HEK293 (cell line): Measurements from ENCODE around the gene WASL.

ENCODE experiments used
- CTCF ChIA-PET: fragments of 350-600 bp; formaldehyde crosslinking; extraction: SDS; loops from one replicate; lab custom pipeline; 2021; ENCODE audit warnings: antibody characterized with exemption; lab: Yijun Ruan, JAX
- POLR2A ChIA-PET: fragments of 300-600 bp; formaldehyde crosslinking; extraction: SDS; loops from one replicate; lab custom pipeline; 2020; ENCODE audit warnings: antibody characterized with exemption, inconsistent platforms; lab: Yijun Ruan, JAX
- H3K27ac ChIP-seq: fragments of 200-500 bp; sonication (Bioruptor generic); 2 replicates; pipeline ENCODE4 v1.5.1; 2014; ENCODE audit warnings: low read depth, low read length, control low read depth, inconsistent platforms; ENCODE audit errors: extremely low read depth
- H3K36me3 ChIP-seq, 2 experiments: fragments of 200-500 bp in 1 of 2; sonication (Bioruptor generic) in 1 of 2; 1 replicate in 1 of 2; 2 replicates in 1 of 2; pipeline ENCODE4 v1.5.1; 2014 to 2017; ENCODE audit warnings: inconsistent platforms in 2 of 2, low read length in 2 of 2; ENCODE audit not compliant: control insufficient read depth in 2 of 2, insufficient read depth in 1 of 2
- H3K4me1 ChIP-seq: fragments of 200-500 bp; sonication (Bioruptor generic); 2 replicates; pipeline ENCODE4 v1.5.1; 2014; ENCODE audit warnings: mild to moderate bottlenecking, low read length, inconsistent platforms; ENCODE audit not compliant: control insufficient read depth, insufficient read depth
- H3K4me3 ChIP-seq: 2 replicates; pipeline ENCODE4 v1.5.1; 2011; ENCODE audit warnings: low read depth, mild to moderate bottlenecking, control low read depth, low read length, moderate library complexity
- H3K9me3 ChIP-seq: fragments of 200-500 bp; sonication (Bioruptor generic); 2 replicates; pipeline ENCODE4 v1.5.1; 2014; ENCODE audit warnings: low read depth, low read length, inconsistent platforms; ENCODE audit not compliant: control insufficient read depth, insufficient read depth
- GLIS2 ChIP-seq: fragments of 450-650 bp; formaldehyde crosslinking; IDR thresholded peaks from 2 replicates; pipeline ENCODE4 v1.5.1; 2016; ENCODE audit warnings: missing biosample characterization, missing genetic modification characterization
- HOXC10 ChIP-seq: sonication (generic); formaldehyde crosslinking; IDR thresholded peaks from 2 replicates; pipeline ENCODE4 v1.8.1; 2023; ENCODE audit warnings: mild to moderate bottlenecking, missing genetic modification reagents
- HOXD13 ChIP-seq: sonication (generic); formaldehyde crosslinking; IDR thresholded peaks from 2 replicates; pipeline ENCODE4 v1.8.0; 2022; ENCODE audit warnings: missing genetic modification reagents, borderline replicate concordance
- KLF16 ChIP-seq: fragments of 450-650 bp; formaldehyde crosslinking; IDR thresholded peaks from 2 replicates; pipeline ENCODE4 v1.5.1; 2017; ENCODE audit warnings: missing biosample characterization, missing genetic modification characterization
- PRDM1 ChIP-seq: fragments of 450-650 bp; formaldehyde crosslinking; IDR thresholded peaks from 2 replicates; pipeline ENCODE4; 2016; ENCODE audit warnings: missing biosample characterization, missing genetic modification characterization
- SP2 ChIP-seq: fragments of 450-650 bp; formaldehyde crosslinking; IDR thresholded peaks from 2 replicates; pipeline ENCODE4 v1.5.1; 2016; ENCODE audit warnings: missing biosample characterization, missing genetic modification characterization
- SP3 ChIP-seq: fragments of 450-650 bp; formaldehyde crosslinking; IDR thresholded peaks from 2 replicates; pipeline ENCODE4 v1.5.1; 2016; ENCODE audit warnings: missing biosample characterization, missing genetic modification characterization
- YY2 ChIP-seq: fragments of 450-650 bp; formaldehyde crosslinking; IDR thresholded peaks from 2 replicates; pipeline ENCODE4 v1.5.1; 2016; ENCODE audit warnings: missing biosample characterization, missing genetic modification characterization
- ZBTB8A ChIP-seq: fragments of 450-650 bp; formaldehyde crosslinking; IDR thresholded peaks from 2 replicates; pipeline ENCODE4 v1.5.1; 2016; ENCODE audit warnings: missing biosample characterization, missing genetic modification characterization
- ZEB2 ChIP-seq: fragments of 450-650 bp; formaldehyde crosslinking; IDR thresholded peaks from 2 replicates; pipeline ENCODE4 v1.5.1; 2016; ENCODE audit warnings: missing biosample characterization, missing genetic modification characterization
- ZFHX2 ChIP-seq: fragments of 450-650 bp; formaldehyde crosslinking; conservative IDR thresholded peaks from 2 replicates; pipeline ENCODE4 v1.5.1; 2016; ENCODE audit warnings: missing biosample characterization, missing genetic modification characterization
- ZFP3 ChIP-seq: fragments of 450-650 bp; formaldehyde crosslinking; IDR thresholded peaks from 2 replicates; pipeline ENCODE4 v1.5.1; 2016; ENCODE audit warnings: low read depth, missing biosample characterization, missing genetic modification characterization
- ZFP69B ChIP-seq: fragments of 450-650 bp; formaldehyde crosslinking; IDR thresholded peaks from 2 replicates; pipeline ENCODE4 v1.5.1; 2016; ENCODE audit warnings: missing biosample characterization, missing genetic modification characterization
- ZIC2 ChIP-seq: fragments of 450-650 bp; formaldehyde crosslinking; IDR thresholded peaks from 2 replicates; pipeline ENCODE4 v1.5.1; 2016; ENCODE audit warnings: missing biosample characterization, missing genetic modification characterization
- ZNF157 ChIP-seq: fragments of 450-650 bp; formaldehyde crosslinking; IDR thresholded peaks from 2 replicates; pipeline ENCODE4 v1.5.1; 2016; ENCODE audit warnings: missing biosample characterization, missing genetic modification characterization
- ZNF2 ChIP-seq: fragments of 450-650 bp; formaldehyde crosslinking; IDR thresholded peaks from 2 replicates; pipeline ENCODE4 v1.5.1; 2016; ENCODE audit warnings: missing biosample characterization, missing genetic modification characterization
- ZNF335 ChIP-seq: fragments of 450-650 bp; formaldehyde crosslinking; conservative IDR thresholded peaks from 2 replicates; pipeline ENCODE4 v1.5.1; 2016; ENCODE audit warnings: missing biosample characterization, missing genetic modification characterization
- ZNF354C ChIP-seq: fragments of 450-650 bp; formaldehyde crosslinking; IDR thresholded peaks from 2 replicates; pipeline ENCODE4 v1.5.1; 2016; ENCODE audit warnings: missing biosample characterization, missing genetic modification characterization, low read depth, borderline replicate concordance
- ZNF394 ChIP-seq: fragments of 450-650 bp; formaldehyde crosslinking; IDR thresholded peaks from 2 replicates; pipeline ENCODE4 v1.5.1; 2016; ENCODE audit warnings: missing biosample characterization, missing genetic modification characterization, mild to moderate bottlenecking, moderate library complexity, borderline replicate concordance
- ZNF610 ChIP-seq: fragments of 450-650 bp; formaldehyde crosslinking; IDR thresholded peaks from 2 replicates; pipeline ENCODE4 v1.5.1; 2016; ENCODE audit warnings: missing biosample characterization, missing genetic modification characterization, borderline replicate concordance
- ZNF658 ChIP-seq: fragments of 450-650 bp; formaldehyde crosslinking; IDR thresholded peaks from 2 replicates; pipeline ENCODE4; 2016; ENCODE audit warnings: missing biosample characterization, missing genetic modification characterization
- ZNF777 ChIP-seq: fragments of 450-650 bp; formaldehyde crosslinking; IDR thresholded peaks from 2 replicates; pipeline ENCODE4 v1.5.1; 2017; ENCODE audit warnings: missing biosample characterization, missing genetic modification characterization, borderline replicate concordance
- ZSCAN23 ChIP-seq: fragments of 450-650 bp; formaldehyde crosslinking; IDR thresholded peaks from 2 replicates; pipeline ENCODE4 v1.5.1; 2016; ENCODE audit warnings: missing biosample characterization, missing genetic modification characterization
- TF ChIP-seq, protein P1 (sequence below): IDR thresholded peaks from 2 replicates; pipeline ENCODE4 v1.6.1; 2011; ENCODE audit warnings: mild to moderate bottlenecking, low read depth, low read length, borderline replicate concordance
- TF ChIP-seq, protein P2 (sequence below): fragments of 450-650 bp; IDR thresholded peaks from 2 replicates; pipeline ENCODE4 v1.5.1; 2018; ENCODE audit warnings: missing biosample characterization, missing genetic modification characterization
- TF ChIP-seq, protein P3 (sequence below): fragments of 450-650 bp; formaldehyde crosslinking; IDR thresholded peaks from 2 replicates; pipeline ENCODE4 v1.5.1; 2016; ENCODE audit warnings: missing biosample characterization, missing genetic modification characterization
- TF ChIP-seq, protein P4 (sequence below): fragments of 450-650 bp; formaldehyde crosslinking; IDR thresholded peaks from 2 replicates; pipeline ENCODE4 v1.5.1; 2017; ENCODE audit warnings: missing biosample characterization, missing genetic modification characterization
- TF ChIP-seq, protein P5 (sequence below): fragments of 450-650 bp; formaldehyde crosslinking; IDR thresholded peaks from 2 replicates; pipeline ENCODE4 v1.5.1; 2016; ENCODE audit warnings: missing biosample characterization, missing genetic modification characterization
- TF ChIP-seq, protein P6 (sequence below): fragments of 450-650 bp; formaldehyde crosslinking; IDR thresholded peaks from 2 replicates; pipeline ENCODE4 v1.5.1; 2017; ENCODE audit warnings: missing biosample characterization, missing genetic modification characterization

Gene WASL

DNA sequence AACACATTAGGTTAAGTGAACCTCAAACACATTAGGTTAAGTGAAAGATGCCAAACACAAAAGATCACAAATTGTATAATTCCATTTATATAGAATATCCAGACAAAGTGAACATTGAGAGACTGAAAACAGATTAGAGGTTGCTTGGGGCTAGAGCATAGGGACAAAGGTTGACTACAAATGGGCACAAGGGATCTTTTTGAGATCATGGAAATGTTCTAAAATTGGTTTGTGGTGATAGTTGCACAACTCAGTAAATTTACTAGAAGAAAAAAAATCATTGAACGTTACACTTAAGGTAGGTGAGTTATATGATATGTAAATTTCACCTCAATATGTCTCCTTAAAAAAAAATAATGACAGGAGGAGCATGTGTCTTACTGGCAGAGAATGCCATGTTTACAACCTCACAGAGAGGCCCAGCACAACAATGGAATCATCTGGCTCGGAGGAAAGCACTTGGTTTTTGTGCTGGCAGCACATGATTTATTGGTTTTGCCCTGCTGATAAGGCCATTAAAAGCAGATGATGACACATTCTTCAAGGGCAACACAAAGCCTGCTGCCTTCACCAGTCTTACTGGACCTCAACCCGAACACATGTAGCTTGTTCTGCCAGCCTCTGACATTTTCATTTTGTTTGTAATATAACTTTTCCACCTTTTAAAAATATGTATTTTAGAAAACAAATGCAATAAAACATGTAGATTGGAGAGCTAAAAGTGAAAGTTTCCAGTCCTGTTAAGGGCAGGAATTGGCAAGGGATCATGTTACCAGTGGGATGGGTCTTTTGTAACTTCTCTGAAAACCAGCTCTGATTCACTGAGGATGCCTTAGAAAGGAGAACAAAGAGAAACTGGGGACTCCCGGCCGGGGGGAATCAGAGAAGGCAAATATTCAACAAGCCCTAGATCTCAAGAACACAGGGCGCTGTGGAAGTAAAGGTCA, 105.0 kb downstream of the WASL start:
- Histone ChIP-seq H3K4me1 (peaks cover 9% of the 10 kb centered on the region), H3K9me3 (no peaks in the 10 kb centered on the region), H3K4me3 (peak overlapping the region; percentile 10), H3K27ac (no peak overlapping the region; the same call in 1 of the 2 replicates), H3K36me3 (no peaks in the 10 kb centered on the region)
- POLR2A ChIA-PET, result interaction anchor here (1.5 kb wide), 1 partner anchor 105 kb away, joined by 3 read pairs; the partner anchor contains the start of gene WASL
- CTCF ChIA-PET, result interaction anchor here (0.6 to 1.4 kb wide), 4 partner anchors 8 to 59 kb away, joined by 3 to 6 read pairs (median 4); no protein-coding TSS in a partner anchor
- no peak for TF ChIP-seq ZBTB8A (tag by site-specific recombination)
- peak; percentile 12; the same call in 1 of the 2 replicates for TF ChIP-seq SP3
- no peak for TF ChIP-seq GLIS2
- peak; percentile 30; the same call in 1 of the 2 replicates for TF ChIP-seq SP2 (tag by site-specific recombination)
- TF ChIP-seq, protein P1, sequence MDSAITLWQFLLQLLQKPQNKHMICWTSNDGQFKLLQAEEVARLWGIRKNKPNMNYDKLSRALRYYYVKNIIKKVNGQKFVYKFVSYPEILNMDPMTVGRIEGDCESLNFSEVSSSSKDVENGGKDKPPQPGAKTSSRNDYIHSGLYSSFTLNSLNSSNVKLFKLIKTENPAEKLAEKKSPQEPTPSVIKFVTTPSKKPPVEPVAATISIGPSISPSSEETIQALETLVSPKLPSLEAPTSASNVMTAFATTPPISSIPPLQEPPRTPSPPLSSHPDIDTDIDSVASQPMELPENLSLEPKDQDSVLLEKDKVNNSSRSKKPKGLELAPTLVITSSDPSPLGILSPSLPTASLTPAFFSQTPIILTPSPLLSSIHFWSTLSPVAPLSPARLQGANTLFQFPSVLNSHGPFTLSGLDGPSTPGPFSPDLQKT, result no peak
- TF ChIP-seq ZNF335 (tag by site-specific recombination), result peak; percentile 95
- TF ChIP-seq PRDM1 (tag by site-specific recombination), result peak; percentile 49
- peak; percentile 56; the same call in 1 of the 2 replicates for TF ChIP-seq ZNF2 (tag by site-specific recombination)
- TF ChIP-seq ZNF777, result no peak
- peak; percentile 84 for TF ChIP-seq ZEB2 (tag by site-specific recombination)
- no peak for TF ChIP-seq ZFP3 (tag by site-specific recombination)
- TF ChIP-seq, protein P2, sequence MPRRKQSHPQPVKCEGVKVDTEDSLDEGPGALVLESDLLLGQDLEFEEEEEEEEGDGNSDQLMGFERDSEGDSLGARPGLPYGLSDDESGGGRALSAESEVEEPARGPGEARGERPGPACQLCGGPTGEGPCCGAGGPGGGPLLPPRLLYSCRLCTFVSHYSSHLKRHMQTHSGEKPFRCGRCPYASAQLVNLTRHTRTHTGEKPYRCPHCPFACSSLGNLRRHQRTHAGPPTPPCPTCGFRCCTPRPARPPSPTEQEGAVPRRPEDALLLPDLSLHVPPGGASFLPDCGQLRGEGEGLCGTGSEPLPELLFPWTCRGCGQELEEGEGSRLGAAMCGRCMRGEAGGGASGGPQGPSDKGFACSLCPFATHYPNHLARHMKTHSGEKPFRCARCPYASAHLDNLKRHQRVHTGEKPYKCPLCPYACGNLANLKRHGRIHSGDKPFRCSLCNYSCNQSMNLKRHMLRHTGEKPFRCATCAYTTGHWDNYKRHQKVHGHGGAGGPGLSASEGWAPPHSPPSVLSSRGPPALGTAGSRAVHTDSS (tag by site-specific recombination), result no peak
- TF ChIP-seq, protein P3, sequence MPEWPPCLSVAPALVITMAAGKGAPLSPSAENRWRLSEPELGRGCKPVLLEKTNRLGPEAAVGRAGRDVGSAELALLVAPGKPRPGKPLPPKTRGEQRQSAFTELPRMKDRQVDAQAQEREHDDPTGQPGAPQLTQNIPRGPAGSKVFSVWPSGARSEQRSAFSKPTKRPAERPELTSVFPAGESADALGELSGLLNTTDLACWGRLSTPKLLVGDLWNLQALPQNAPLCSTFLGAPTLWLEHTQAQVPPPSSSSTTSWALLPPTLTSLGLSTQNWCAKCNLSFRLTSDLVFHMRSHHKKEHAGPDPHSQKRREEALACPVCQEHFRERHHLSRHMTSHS (tag by site-specific recombination), result no peak
- peak; percentile 54; the same call in 1 of the 2 replicates for TF ChIP-seq ZNF394 (tag by site-specific recombination)
- TF ChIP-seq ZNF610 (tag by site-specific recombination), result peak; percentile 16; the same call in 1 of the 2 replicates
- no peak for TF ChIP-seq ZNF354C
- 0 out of 2 replicates have a peak, but pooled peaks have one; percentile 67 for TF ChIP-seq HOXC10 (CRISPR knock-in tag)
- TF ChIP-seq ZFP69B, result peak; percentile 78
- TF ChIP-seq, protein P4, sequence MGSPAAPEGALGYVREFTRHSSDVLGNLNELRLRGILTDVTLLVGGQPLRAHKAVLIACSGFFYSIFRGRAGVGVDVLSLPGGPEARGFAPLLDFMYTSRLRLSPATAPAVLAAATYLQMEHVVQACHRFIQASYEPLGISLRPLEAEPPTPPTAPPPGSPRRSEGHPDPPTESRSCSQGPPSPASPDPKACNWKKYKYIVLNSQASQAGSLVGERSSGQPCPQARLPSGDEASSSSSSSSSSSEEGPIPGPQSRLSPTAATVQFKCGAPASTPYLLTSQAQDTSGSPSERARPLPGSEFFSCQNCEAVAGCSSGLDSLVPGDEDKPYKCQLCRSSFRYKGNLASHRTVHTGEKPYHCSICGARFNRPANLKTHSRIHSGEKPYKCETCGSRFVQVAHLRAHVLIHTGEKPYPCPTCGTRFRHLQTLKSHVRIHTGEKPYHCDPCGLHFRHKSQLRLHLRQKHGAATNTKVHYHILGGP (tag by site-specific recombination), result 0 out of 2 replicates have a peak, but pooled peaks have one; percentile 42
- TF ChIP-seq ZNF157 (tag by site-specific recombination), result no peak
- TF ChIP-seq ZSCAN23 (tag by site-specific recombination), result 0 out of 2 replicates have a peak, but pooled peaks have one; percentile 27
- no peak for TF ChIP-seq ZFHX2 (tag by site-specific recombination)
- TF ChIP-seq ZIC2, result peak; percentile 50; the same call in 1 of the 2 replicates
- TF ChIP-seq YY2 (tag by site-specific recombination), result peak; percentile 34; the same call in 1 of the 2 replicates
- 0 out of 2 replicates have a peak, but pooled peaks have one; percentile 65 for TF ChIP-seq KLF16 (tag by site-specific recombination)
- TF ChIP-seq, protein P5, sequence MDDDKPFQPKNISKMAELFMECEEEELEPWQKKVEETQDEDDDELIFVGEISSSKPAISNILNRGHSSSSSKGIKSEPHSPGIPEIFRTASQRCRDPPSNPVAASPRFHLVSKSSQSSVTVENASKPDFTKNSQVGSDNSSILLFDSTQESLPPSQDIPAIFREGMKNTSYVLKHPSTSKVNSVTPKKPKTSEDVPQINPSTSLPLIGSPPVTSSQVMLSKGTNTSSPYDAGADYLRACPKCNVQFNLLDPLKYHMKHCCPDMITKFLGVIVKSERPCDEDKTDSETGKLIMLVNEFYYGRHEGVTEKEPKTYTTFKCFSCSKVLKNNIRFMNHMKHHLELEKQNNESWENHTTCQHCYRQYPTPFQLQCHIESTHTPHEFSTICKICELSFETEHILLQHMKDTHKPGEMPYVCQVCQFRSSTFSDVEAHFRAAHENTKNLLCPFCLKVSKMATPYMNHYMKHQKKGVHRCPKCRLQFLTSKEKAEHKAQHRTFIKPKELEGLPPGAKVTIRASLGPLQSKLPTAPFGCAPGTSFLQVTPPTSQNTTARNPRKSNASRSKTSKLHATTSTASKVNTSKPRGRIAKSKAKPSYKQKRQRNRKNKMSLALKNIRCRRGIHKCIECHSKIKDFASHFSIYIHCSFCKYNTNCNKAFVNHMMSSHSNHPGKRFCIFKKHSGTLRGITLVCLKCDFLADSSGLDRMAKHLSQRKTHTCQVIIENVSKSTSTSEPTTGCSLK, result no peak
- no peak for TF ChIP-seq ZNF658 (tag by site-specific recombination)
- peak; percentile 68; the same call in 1 of the 2 replicates for TF ChIP-seq HOXD13 (CRISPR knock-in tag)
- TF ChIP-seq, protein P6, sequence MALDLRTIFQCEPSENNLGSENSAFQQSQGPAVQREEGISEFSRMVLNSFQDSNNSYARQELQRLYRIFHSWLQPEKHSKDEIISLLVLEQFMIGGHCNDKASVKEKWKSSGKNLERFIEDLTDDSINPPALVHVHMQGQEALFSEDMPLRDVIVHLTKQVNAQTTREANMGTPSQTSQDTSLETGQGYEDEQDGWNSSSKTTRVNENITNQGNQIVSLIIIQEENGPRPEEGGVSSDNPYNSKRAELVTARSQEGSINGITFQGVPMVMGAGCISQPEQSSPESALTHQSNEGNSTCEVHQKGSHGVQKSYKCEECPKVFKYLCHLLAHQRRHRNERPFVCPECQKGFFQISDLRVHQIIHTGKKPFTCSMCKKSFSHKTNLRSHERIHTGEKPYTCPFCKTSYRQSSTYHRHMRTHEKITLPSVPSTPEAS (tag by site-specific recombination), result peak; percentile 41; the same call in 1 of the 2 replicates
